Ammon's horn (tissue), 1 donor: ENCODE results near the gene INPPL1.

Experiments
- DNase-seq: peaks from one replicate; pipeline ENCODE4 v3.0.0-alpha.2; 2016; ENCODE audit warnings: low spot score

INPPL1 gene

DNA sequence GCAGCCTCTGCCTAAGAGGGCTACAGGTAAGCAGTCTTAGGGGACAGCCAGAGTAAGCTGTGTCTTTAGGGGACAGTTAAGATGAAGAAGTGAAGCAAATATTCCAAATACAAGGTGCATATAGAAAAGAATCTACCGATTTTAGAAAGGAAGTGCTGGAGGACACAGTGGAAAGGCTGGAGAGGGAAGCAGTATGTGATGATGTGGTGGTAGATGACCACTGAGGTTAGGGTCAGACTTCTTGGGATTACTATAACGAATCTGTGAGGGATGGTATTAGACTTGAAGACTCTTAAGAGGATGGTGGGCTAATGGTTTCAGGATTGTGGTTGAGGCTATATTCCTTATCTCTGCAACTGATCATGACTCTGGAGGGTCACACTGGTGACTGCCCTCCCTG lies 59.4 kb downstream of the INPPL1 start:
- no peak for DNase-seq

DNA sequence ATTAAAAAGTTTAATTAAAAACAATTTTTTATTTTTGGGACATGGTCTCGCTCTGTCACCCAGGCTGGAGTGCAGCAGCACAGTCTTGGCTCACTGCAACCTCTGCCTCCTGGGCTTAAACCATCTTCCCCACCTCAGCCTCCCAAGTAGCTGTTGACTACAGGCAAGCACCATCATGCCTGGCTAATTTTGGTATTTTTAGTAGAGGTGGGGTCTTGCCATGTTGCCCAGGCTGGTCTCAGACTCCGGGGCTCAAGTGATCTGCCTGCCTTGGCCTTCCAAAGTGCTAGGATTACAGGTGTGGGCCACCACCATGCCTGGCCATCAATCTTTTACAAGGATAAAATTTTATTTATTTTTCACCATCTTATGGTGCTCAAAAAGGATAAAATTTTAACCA lies 62.7 kb downstream of the INPPL1 start:
- DNase-seq: no peak
